HG03378 (cell line): ENCODE data around the gene TENM4.

ENCODE experiments used
- ATAC-seq: cut with Tn5 transposase; IDR thresholded peaks from one replicate; pipeline ENCODE4 v1.9.1; 2021; ENCODE audit warnings: mild to moderate bottlenecking, moderate library complexity; ENCODE audit not compliant: unreplicated experiment

The TENM4 gene

GRCh38 chr11:79421820-79422219, 19.0 kb downstream of the TENM4 start:
- no peak for ATAC-seq

GRCh38 chr11:79419120-79419519, 21.7 kb downstream of the TENM4 start:
- ATAC-seq, result no peak

GRCh38 chr11:79418241-79418640, 22.6 kb downstream of the TENM4 start:
- no peak for ATAC-seq

GRCh38 chr11:79417069-79417920, 23.5 kb downstream of the TENM4 start:
- ATAC-seq, result no peak

- no peak for ATAC-seq
These were observed 24.9 kb downstream of the TENM4 start for GRCh38 chr11:79415912-79416311.

GRCh38 chr11:79415411-79415810, 25.4 kb downstream of the TENM4 start:
- ATAC-seq, result no peak

- ATAC-seq, result no peak
These were observed 26.0 kb downstream of the TENM4 start for GRCh38 chr11:79414644-79415317.

GRCh38 chr11:79414041-79414440, 26.8 kb downstream of the TENM4 start:
- ATAC-seq, result no peak

- no peak for ATAC-seq
These were observed 27.6 kb downstream of the TENM4 start for GRCh38 chr11:79413268-79413667.

GRCh38 chr11:79412761-79413160, 28.1 kb downstream of the TENM4 start:
- ATAC-seq, result peak; percentile 70

GRCh38 chr11:79409330-79409729, 31.5 kb downstream of the TENM4 start:
- no peak for ATAC-seq

- peak; percentile 99 for ATAC-seq
These were observed 34.5 kb downstream of the TENM4 start for GRCh38 chr11:79406376-79406775.

GRCh38 chr11:79404806-79405205, 36.0 kb downstream of the TENM4 start:
- no peak for ATAC-seq

GRCh38 chr11:79404325-79404724, 36.5 kb downstream of the TENM4 start:
- ATAC-seq, result no peak

- no peak for ATAC-seq
These were observed 37.0 kb downstream of the TENM4 start for GRCh38 chr11:79403839-79404238.

- no peak for ATAC-seq
These were observed 37.9 kb downstream of the TENM4 start for GRCh38 chr11:79402912-79403311.

GRCh38 chr11:79400717-79401330, 40.0 kb downstream of the TENM4 start:
- ATAC-seq, result no peak

- no peak for ATAC-seq
These were observed 40.6 kb downstream of the TENM4 start for GRCh38 chr11:79400206-79400605.

GRCh38 chr11:79397252-79397651, 43.6 kb downstream of the TENM4 start:
- ATAC-seq, result no peak

- no peak for ATAC-seq
These were observed 44.2 kb downstream of the TENM4 start for GRCh38 chr11:79396674-79397073.

- no peak for ATAC-seq
These were observed 44.8 kb downstream of the TENM4 start for GRCh38 chr11:79396001-79396400.
